Measurements from ENCODE around the gene WIPF2. TPM values are rescaled to one million over a fixed set of nuclear protein-coding genes. Genes with fewer than 3 reads are reported as not detected.

The WIPF2 gene
- total and polyA plus RNA-seq, 2 donors (not counting 3 experiments of a cell fraction or from before 2014, with no cell fraction given), result 8.4 to 30.4 TPM

DNA sequence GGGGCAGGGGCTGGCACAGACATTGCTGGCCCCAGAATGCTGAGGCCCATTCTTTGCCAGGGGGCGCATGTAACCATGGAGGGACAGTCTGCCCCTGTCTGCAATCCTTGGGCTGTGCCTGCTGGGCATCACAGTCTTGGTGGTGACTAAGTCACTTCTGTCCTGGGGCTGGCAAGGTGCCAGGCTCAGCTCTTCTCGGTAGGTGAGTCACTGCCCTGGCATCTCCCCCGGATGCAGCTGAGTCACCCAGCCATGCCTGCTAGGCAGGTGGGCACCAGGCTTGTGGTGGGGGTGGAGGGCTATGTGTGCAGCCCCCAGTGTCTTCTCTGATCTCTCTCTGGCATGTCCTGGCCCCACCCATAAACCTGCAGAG is 95.5 kb downstream of the WIPF2 start:
- H3K27ac ChIP-seq (ENCODE audit: insufficient read depth, low read depth, low read length), result peak overlapping the region; percentile 22
- POLR2A ChIA-PET, result interaction anchor here (0.7 kb wide), 1 partner anchor 17 kb away, joined by 3 read pairs; no protein-coding TSS in a partner anchor
- H3K4me1 ChIP-seq (ENCODE audit: control insufficient read depth, extremely low read depth, insufficient read depth, low read length), result peaks cover 61% of the 10 kb centered on the region
- CTCF ChIA-PET, result interaction anchor here (0.8 to 6.9 kb wide), 4 partner anchors 10 to 96 kb away, joined by 4 to 109 read pairs (median 80); no protein-coding TSS in a partner anchor
- H3K9me3 ChIP-seq (replicated peaks; ENCODE audit: control insufficient read depth, insufficient read depth, low read length), result no peaks in the 10 kb centered on the region
- no peak overlapping the region for H3K4me3 ChIP-seq (replicated peaks in 1 of 3; ENCODE audit: insufficient read depth in 1 of 3, low read depth in 1 of 3, low read length in 3 of 3)
- H3K9me1 ChIP-seq (replicated peaks; ENCODE audit: control insufficient read depth, extremely low read depth, insufficient read depth, low read length), result no peaks in the 10 kb centered on the region
- H3K79me2 ChIP-seq (ENCODE audit: control insufficient read depth, insufficient read depth, low read length), result peaks cover 14% of the 10 kb centered on the region
- DNase-seq (ENCODE audit: low read depth, low spot score) (peak; percentile 93), FAIRE-seq (peak; percentile 100)
- intact Hi-C loops (cut with micrococcal nuclease), result loop anchor here (1.0 kb wide), 3 partner anchors 8 to 41 kb away; no protein-coding TSS in a partner anchor
- no peak overlapping the region for H3K9ac ChIP-seq (replicated peaks; ENCODE audit: extremely low read depth, insufficient read depth, low read length)
- H4K20me1 ChIP-seq (replicated peaks; ENCODE audit: control insufficient read depth, extremely low read depth, insufficient read depth, low read length), result no peaks in the 10 kb centered on the region
- TF ChIP-seq, protein P1, sequence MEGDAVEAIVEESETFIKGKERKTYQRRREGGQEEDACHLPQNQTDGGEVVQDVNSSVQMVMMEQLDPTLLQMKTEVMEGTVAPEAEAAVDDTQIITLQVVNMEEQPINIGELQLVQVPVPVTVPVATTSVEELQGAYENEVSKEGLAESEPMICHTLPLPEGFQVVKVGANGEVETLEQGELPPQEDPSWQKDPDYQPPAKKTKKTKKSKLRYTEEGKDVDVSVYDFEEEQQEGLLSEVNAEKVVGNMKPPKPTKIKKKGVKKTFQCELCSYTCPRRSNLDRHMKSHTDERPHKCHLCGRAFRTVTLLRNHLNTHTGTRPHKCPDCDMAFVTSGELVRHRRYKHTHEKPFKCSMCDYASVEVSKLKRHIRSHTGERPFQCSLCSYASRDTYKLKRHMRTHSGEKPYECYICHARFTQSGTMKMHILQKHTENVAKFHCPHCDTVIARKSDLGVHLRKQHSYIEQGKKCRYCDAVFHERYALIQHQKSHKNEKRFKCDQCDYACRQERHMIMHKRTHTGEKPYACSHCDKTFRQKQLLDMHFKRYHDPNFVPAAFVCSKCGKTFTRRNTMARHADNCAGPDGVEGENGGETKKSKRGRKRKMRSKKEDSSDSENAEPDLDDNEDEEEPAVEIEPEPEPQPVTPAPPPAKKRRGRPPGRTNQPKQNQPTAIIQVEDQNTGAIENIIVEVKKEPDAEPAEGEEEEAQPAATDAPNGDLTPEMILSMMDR (IDR thresholded peaks at IDR 0.05; ENCODE audit: extremely low read depth in 1 of 2, insufficient read depth in 1 of 2, low read depth in 1 of 2, low read length in 2 of 2), result no peak
- TF ChIP-seq, protein P2, sequence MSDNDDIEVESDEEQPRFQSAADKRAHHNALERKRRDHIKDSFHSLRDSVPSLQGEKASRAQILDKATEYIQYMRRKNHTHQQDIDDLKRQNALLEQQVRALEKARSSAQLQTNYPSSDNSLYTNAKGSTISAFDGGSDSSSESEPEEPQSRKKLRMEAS (IDR thresholded peaks at IDR 0.05; ENCODE audit: insufficient read depth, insufficient read length), result no peak
- TF ChIP-seq FOS (IDR thresholded peaks at IDR 0.05; ENCODE audit: borderline replicate concordance, insufficient read depth, low read length) (peak; percentile 99), EZH2 (IDR thresholded peaks at IDR 0.05; ENCODE audit: borderline replicate concordance, low read depth, low read length, severe bottlenecking) (no peak), GATA2 (IDR thresholded peaks at IDR 0.05; ENCODE audit: insufficient read depth, insufficient read length, low read depth, low read length) (no peak), POLR2A (IDR thresholded peaks at IDR 0.05; ENCODE audit: low read depth, low read length) (no peak), POLR2AphosphoS5 (IDR thresholded peaks at IDR 0.05; ENCODE audit: insufficient read depth, low read depth, low read length) (peak; percentile 98), MYC (IDR thresholded peaks at IDR 0.05; ENCODE audit: low read depth, low read length) (peak; percentile 91), JUN (IDR thresholded peaks at IDR 0.05; ENCODE audit: borderline replicate concordance, insufficient read depth, insufficient read length, low read depth) (peak; percentile 99)
- no peak overlapping the region for H3K4me2 ChIP-seq (ENCODE audit: insufficient read depth, low read length)
- no peaks in the 10 kb centered on the region for H3K36me3 ChIP-seq (ENCODE audit: control insufficient read depth in 2 of 2, extremely low read depth in 1 of 2, insufficient read depth in 2 of 2, low read length in 2 of 2)
- no TSS peak for BruUV-seq (replicated peaks)
- H3K27me3 ChIP-seq (ENCODE audit: control insufficient read depth in 2 of 2, insufficient read depth in 2 of 2, low read length in 2 of 2), result no peaks in the 10 kb centered on the region
- no peak overlapping the region for H2AFZ ChIP-seq (ENCODE audit: low read depth, low read length)
- dilution Hi-C loops (cut with MboI; ENCODE audit: extremely low pct_ligation_motif_present, low sequenced_read_pairs), result no loop called here

All from endothelial cell of umbilical vein (primary cell).